ENCODE data around the gene UQCRQ.

Gene UQCRQ

DNA sequence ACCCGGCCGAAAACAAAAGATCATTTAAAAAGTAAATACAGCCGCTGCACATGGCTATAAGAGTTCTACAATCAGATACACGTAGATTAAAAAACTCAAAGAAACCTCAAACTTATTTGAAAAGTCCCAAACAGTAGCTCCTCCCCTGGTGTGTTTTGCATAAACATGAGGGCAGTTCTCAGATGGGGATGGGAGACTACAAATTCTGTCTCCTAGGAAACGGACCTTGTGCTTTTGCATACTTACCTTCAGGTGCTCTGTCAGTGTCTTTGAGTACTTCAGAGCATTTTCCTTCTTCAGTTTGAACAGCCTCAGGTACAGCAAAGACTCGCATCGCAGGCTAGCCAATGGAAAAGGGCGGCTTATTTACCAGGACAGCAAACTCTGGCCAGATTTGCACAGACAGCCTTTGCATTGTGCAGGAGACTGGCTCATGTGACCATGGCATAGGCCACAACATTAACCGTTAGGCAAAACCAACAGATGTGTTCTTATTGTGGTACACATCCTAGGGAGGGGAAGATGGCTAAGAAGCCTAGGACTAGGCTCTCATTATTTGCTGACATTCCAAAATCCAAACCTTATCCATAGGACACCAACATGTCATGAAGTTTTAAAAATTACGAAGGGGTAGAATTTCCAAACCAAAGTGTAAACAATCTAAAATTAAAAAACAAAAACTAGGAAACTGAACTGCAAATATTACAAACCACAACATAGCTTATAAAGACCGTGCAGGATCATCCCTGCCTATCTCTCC is 19.8 kb downstream of the UQCRQ start:
- Mint-ChIP-seq H3K36me3 (ENCODE audit: insufficient read depth) (peaks cover 86% of the 10 kb centered on the region), H3K4me1 (ENCODE audit: low read depth in 2 of 2) (no peaks in the 10 kb centered on the region), H3K4me3 (no peak overlapping the region), H3K9me3 (no peaks in the 10 kb centered on the region), H3K27ac (peak overlapping the region; percentile 35 to 77), H3K27me3 (no peaks in the 10 kb centered on the region)
- DNase-seq (no peak), ATAC-seq (replicated peaks) (no peak)

DNA sequence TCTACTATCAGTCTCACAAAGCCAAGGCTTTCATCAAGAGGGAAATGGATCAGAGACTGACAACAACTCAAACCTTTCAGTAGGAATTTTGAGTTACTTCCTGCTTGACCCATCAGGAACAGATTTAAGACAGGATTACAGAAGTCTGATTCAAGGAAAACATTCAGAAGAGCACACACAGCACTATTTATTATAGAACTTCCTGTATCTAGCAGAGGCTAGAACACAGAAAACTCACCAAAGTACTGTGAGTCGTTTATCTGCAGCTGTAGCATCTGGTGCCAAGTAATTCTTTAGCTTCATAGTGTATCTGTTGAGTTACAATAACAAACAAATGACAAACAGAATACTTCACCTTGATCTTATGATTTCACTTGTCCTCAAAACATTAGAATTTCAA is 20.8 kb downstream of the UQCRQ start:
- DNase-seq: no peak
- H3K27me3 Mint-ChIP-seq: no peaks in the 10 kb centered on the region
- no peak overlapping the region for H3K4me3 Mint-ChIP-seq
- H3K36me3 Mint-ChIP-seq (ENCODE audit: insufficient read depth): peaks cover 86% of the 10 kb centered on the region
- peak overlapping the region in 1 of 2 donors; percentile 77 for H3K27ac Mint-ChIP-seq
- ATAC-seq (replicated peaks): no peak
- no peaks in the 10 kb centered on the region for H3K9me3 Mint-ChIP-seq
- no peaks in the 10 kb centered on the region for H3K4me1 Mint-ChIP-seq (ENCODE audit: low read depth in 2 of 2)

DNA sequence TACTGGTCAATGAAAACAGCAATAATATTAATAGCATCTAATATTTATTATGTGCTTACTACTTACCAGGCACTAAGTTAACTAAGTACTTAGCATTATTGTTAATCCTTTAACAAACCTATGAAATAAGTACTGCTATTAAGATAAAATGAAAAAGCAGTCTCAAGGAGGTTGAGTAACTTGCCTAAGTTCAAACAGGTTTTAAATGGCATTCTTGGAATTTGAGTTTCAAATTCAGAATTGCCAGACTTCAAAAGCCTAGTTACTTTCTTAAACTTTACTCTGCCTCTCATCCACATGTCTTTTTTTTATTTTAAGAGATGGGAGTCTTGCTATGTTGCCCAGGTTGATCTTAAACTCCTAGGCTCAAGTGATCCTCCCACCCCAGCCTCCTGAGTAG is 23.1 kb downstream of the UQCRQ start:
- H3K9me3 Mint-ChIP-seq: no peaks in the 10 kb centered on the region
- H3K27me3 Mint-ChIP-seq: no peaks in the 10 kb centered on the region
- H3K4me1 Mint-ChIP-seq (ENCODE audit: low read depth in 2 of 2): peaks cover 0 to 3% of the 10 kb centered on the region in 2 donors
- ATAC-seq (replicated peaks) (no peak), DNase-seq (no peak)
- peaks cover 77% of the 10 kb centered on the region for H3K36me3 Mint-ChIP-seq (ENCODE audit: insufficient read depth)
- peak overlapping the region in 1 of 2 donors; percentile 46 for H3K27ac Mint-ChIP-seq
- no peak overlapping the region for H3K4me3 Mint-ChIP-seq

DNA sequence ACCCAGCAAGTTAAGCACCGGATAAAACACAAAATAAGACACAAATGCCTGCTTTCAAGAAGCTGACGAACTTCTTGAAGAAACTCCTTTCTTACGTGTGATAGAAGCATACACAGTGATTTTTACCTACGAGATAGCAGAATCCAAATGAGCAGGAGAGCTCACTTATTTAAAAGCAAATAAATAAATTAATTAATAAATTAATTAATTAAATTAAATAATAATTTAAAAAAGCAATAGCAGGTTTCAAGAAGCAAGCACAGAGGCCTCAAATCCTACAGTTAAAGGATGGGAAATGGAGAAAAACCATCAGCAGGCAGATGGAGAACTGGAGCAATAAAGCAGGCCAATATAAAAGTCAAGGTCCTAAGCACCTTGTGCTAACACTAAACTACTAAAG is 24.4 kb downstream of the UQCRQ start:
- no peak overlapping the region for H3K4me3 Mint-ChIP-seq
- H3K9me3 Mint-ChIP-seq: no peaks in the 10 kb centered on the region
- no peak overlapping the region for H3K27ac Mint-ChIP-seq
- DNase-seq (no peak), ATAC-seq (replicated peaks) (no peak)
- no peaks in the 10 kb centered on the region for H3K27me3 Mint-ChIP-seq
- H3K4me1 Mint-ChIP-seq (ENCODE audit: low read depth in 2 of 2): peaks cover 0 to 6% of the 10 kb centered on the region in 2 donors
- peaks cover 78% of the 10 kb centered on the region for H3K36me3 Mint-ChIP-seq (ENCODE audit: insufficient read depth)

DNA sequence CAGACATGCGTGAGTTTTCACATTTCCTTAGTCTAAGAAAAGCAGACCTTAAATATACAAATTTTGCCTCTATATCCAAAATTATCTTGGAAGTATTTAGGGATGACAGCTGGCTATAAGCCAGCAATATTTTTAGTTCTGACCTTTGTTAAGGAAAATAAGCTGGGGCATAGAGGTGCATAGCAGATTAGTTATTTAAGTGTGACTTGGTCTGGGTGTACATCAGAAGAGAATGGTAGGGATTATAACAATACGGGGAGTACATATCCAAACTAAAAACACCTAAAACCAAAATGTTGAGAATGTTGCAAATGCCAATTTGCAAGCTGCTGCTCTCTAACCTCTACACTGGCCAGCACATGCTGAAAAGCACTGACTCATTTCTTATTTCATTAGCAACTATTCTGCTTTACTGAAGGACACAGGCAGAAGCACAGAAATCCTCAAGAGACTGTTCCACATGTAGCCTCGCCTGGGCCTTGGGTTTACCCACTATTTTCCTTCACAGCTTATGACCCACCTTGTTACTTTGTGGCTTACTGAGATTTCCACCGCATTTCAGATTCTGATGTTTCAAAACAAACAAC is 29.4 kb downstream of the UQCRQ start:
- H3K27me3 Mint-ChIP-seq: no peaks in the 10 kb centered on the region
- H3K9me3 Mint-ChIP-seq: no peaks in the 10 kb centered on the region
- ATAC-seq (replicated peaks) (no peak), DNase-seq (no peak)
- peak overlapping the region; percentile 44 to 81 for H3K27ac Mint-ChIP-seq
- H3K4me1 Mint-ChIP-seq (ENCODE audit: low read depth in 2 of 2): peaks cover 0 to 11% of the 10 kb centered on the region in 2 donors
- H3K36me3 Mint-ChIP-seq (ENCODE audit: insufficient read depth): peaks cover 81% of the 10 kb centered on the region
- no peak overlapping the region for H3K4me3 Mint-ChIP-seq

DNA sequence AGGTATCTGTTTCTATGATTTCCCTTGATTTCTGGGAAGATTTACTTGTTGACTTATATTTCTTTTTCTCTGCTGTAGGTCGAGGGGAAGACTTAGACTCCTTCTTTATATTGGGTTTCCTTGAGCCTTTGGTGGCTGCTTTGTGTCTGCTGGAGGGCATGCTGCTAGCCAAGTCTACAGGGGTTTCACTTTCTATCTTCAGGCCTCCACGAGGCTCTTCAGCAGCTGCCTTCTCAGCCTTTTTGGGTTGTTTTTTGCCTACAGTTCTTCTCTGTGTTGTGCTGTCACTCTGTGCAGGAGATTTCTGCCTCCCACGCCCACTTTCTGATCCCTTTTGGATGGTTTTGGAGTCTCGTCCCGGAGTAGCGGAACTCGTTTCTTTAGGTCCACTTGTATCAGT is 30.2 kb downstream of the UQCRQ start:
- H3K27ac Mint-ChIP-seq: peak overlapping the region; percentile 44 to 81
- no peak for ATAC-seq (replicated peaks)

DNA sequence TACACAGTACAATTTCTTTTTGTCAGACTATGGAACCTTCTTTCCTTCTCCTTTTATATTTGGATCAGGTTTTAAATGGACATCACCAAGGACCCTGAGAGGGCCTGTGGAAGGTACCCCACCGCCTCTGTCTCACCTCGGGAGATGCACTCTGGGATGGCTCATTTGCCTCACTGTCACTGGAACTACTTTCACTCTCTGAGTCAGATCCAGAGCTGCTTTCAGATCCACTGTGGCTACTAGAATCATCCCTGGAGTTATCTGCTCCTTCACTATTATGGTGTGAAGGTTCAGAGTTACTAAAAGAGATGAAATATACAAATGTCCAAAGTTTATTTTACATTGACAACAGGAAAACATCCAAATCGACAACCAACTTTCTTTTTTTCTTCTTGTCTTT is 31.7 kb downstream of the UQCRQ start:
- Mint-ChIP-seq H3K4me1 (ENCODE audit: low read depth in 2 of 2) (peaks cover 0 to 9% of the 10 kb centered on the region in 2 donors), H3K4me3 (no peak overlapping the region), H3K27ac (no peak overlapping the region), H3K27me3 (no peaks in the 10 kb centered on the region), H3K36me3 (ENCODE audit: insufficient read depth) (peaks cover 73% of the 10 kb centered on the region), H3K9me3 (no peaks in the 10 kb centered on the region)
- DNase-seq (no peak), ATAC-seq (replicated peaks) (no peak)

More for the DNA sequence above, 30.2 kb downstream of the UQCRQ start:
- Mint-ChIP-seq H3K4me1 (ENCODE audit: low read depth in 2 of 2) (peaks cover 0 to 11% of the 10 kb centered on the region in 2 donors), H3K9me3 (no peaks in the 10 kb centered on the region), H3K36me3 (ENCODE audit: insufficient read depth) (peaks cover 82% of the 10 kb centered on the region), H3K27me3 (no peaks in the 10 kb centered on the region), H3K4me3 (no peak overlapping the region)
- DNase-seq: no peak

DNA sequence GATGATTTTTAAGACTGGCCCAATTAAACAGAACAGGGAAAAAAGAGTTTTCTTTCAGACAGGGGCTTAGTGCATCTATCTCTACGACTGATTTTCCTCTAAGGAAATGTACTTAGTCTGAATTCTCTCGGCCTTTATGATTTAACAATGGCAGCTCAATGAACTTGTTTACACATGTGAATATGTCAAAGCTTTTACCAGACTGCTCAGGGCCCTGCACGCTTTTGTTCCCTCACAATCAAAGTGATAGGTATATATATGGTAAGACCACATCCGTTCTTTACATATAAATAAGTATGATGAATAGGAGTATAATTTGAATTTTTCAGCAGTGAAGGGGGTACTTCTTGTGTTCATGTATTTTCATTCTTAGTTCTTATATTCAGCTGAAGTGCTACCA is 34.6 kb downstream of the UQCRQ start:
- H3K27me3 Mint-ChIP-seq: no peaks in the 10 kb centered on the region
- no peak for ATAC-seq (replicated peaks)
- no peaks in the 10 kb centered on the region for H3K9me3 Mint-ChIP-seq
- no peak for DNase-seq
- H3K4me3 Mint-ChIP-seq: no peak overlapping the region
- H3K4me1 Mint-ChIP-seq (ENCODE audit: low read depth in 2 of 2): peaks cover 0 to 15% of the 10 kb centered on the region in 2 donors
- peaks cover 71% of the 10 kb centered on the region for H3K36me3 Mint-ChIP-seq (ENCODE audit: insufficient read depth)
- H3K27ac Mint-ChIP-seq: no peak overlapping the region

DNA sequence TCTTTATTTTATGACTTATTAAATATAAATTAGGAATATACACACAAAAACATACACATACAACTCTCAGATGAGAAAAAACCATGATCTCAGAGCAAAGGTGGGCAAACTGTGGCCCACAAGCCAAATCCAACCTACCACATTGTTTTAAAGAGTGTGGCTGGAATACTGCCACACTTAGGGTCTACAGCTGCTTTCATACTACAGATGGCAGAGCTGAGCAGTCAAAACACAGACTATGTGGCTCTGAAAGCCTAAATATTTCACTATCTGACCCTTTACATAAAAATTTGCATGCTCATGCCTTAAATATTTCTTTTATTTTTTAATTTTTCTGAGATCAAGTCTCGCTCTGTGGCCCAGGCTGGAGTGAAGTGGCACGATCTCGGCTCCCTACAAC is 35.3 kb downstream of the UQCRQ start:
- Mint-ChIP-seq H3K4me3 (no peak overlapping the region), H3K27me3 (no peaks in the 10 kb centered on the region), H3K27ac (peak overlapping the region in 1 of 2 donors; percentile 46), H3K36me3 (ENCODE audit: insufficient read depth) (peaks cover 65% of the 10 kb centered on the region), H3K9me3 (no peaks in the 10 kb centered on the region), H3K4me1 (ENCODE audit: low read depth in 2 of 2) (peaks cover 0 to 17% of the 10 kb centered on the region in 2 donors)
- no peak for ATAC-seq (replicated peaks)
- no peak for DNase-seq

DNA sequence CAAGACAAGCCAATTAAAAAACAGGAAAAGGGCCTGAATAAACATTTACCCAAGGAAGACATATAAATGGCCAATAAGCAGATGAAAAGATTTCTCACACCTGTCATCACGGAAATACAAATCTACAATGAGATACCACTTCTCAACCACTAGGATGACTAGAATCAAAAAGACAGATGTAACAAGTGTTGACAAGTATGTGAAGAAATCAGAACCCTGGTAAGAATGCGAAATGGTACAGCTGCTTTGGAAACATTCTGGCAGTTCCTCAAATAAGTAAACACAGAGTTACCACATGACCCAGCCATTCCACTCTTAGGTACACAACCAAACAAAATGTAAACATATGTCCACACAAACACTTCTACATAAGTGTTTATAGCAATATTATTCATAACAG is 39.5 kb downstream of the UQCRQ start:
- H3K27me3 Mint-ChIP-seq: no peaks in the 10 kb centered on the region
- H3K4me1 Mint-ChIP-seq (ENCODE audit: low read depth in 2 of 2): peaks cover 5 to 31% of the 10 kb centered on the region in 2 donors
- DNase-seq: no peak
- H3K4me3 Mint-ChIP-seq: no peak overlapping the region
- peaks cover 38% of the 10 kb centered on the region for H3K36me3 Mint-ChIP-seq (ENCODE audit: insufficient read depth)
- no peak for ATAC-seq (replicated peaks)
- no peaks in the 10 kb centered on the region for H3K9me3 Mint-ChIP-seq
- H3K27ac Mint-ChIP-seq: peak overlapping the region in 1 of 2 donors; percentile 15

DNA sequence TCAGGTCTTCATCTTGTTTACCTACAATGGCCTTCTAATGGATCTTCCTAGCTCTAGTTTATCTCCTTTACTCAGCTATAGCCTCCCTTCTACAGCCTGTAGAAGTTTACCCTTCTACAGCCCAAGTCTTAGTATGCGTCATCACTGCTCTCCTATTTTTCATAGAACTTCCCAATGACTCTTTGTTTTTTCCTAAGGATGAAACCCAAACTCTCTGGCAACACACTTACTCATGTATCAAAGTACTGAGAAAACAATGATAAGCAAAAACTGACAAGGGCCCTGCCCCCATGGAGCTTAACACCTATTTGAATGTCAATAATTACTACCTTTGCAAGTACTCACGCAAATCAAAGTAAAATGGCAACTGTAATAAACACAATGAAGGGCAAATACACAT is 40.7 kb downstream of the UQCRQ start:
- DNase-seq (no peak), ATAC-seq (replicated peaks) (no peak)
- Mint-ChIP-seq H3K27ac (no peak overlapping the region), H3K9me3 (no peaks in the 10 kb centered on the region), H3K36me3 (ENCODE audit: insufficient read depth) (peaks cover 37% of the 10 kb centered on the region), H3K4me3 (no peak overlapping the region), H3K4me1 (ENCODE audit: low read depth in 2 of 2) (peaks cover 9 to 35% of the 10 kb centered on the region in 2 donors), H3K27me3 (no peaks in the 10 kb centered on the region)

DNA sequence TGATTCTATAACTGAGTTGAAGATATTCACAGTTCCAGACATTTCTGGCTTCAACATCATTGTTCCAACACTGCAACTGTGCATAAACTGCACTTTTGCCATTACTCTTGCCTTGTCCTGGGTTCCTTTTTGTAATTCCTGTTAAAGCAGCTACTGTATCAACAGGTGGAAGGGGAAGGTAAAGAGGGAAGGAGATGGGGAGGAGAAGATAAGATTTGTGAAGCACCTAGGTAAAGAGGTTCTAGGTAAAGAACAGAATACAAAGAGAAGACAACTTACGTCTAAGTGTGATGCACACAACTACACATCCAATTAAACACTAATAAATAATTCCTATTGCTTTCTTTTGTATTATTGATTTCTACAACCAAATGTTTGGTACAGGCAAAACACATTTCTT is 43.3 kb downstream of the UQCRQ start:
- peaks cover 9 to 31% of the 10 kb centered on the region in 2 donors for H3K4me1 Mint-ChIP-seq (ENCODE audit: low read depth in 2 of 2)
- no peak for DNase-seq
- H3K36me3 Mint-ChIP-seq (ENCODE audit: insufficient read depth): peaks cover 44% of the 10 kb centered on the region
- no peaks in the 10 kb centered on the region for H3K27me3 Mint-ChIP-seq
- H3K4me3 Mint-ChIP-seq: no peak overlapping the region
- no peak overlapping the region for H3K27ac Mint-ChIP-seq
- H3K9me3 Mint-ChIP-seq: no peaks in the 10 kb centered on the region
- ATAC-seq (replicated peaks): no peak

DNA sequence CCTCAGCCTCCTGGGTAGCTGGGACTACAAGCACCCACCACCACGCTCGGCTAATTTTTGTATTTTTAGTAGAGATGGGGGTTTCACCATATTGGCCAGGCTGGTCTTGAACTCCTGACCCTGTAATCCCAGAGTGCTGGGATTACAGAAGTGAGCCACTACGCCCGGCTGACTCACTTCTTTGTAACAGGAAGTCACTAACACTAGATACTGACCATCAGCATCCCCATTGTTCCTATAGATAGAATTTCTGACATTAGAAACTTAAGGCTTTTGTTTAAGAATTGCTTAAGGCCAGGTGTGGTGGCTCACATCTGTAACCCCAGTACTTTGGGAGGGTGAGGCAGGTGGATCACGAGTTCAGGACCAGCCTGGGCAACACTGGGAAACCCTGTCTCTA is 49.2 kb downstream of the UQCRQ start:
- H3K36me3 Mint-ChIP-seq (ENCODE audit: insufficient read depth): peaks cover 79% of the 10 kb centered on the region
- DNase-seq (no peak), ATAC-seq (replicated peaks) (no peak)
- H3K4me1 Mint-ChIP-seq (ENCODE audit: low read depth in 2 of 2): peaks cover 8 to 15% of the 10 kb centered on the region in 2 donors
- H3K27ac Mint-ChIP-seq: peak overlapping the region in 1 of 2 donors; percentile 68
- no peaks in the 10 kb centered on the region for H3K9me3 Mint-ChIP-seq
- H3K27me3 Mint-ChIP-seq: no peaks in the 10 kb centered on the region
- no peak overlapping the region for H3K4me3 Mint-ChIP-seq

DNA sequence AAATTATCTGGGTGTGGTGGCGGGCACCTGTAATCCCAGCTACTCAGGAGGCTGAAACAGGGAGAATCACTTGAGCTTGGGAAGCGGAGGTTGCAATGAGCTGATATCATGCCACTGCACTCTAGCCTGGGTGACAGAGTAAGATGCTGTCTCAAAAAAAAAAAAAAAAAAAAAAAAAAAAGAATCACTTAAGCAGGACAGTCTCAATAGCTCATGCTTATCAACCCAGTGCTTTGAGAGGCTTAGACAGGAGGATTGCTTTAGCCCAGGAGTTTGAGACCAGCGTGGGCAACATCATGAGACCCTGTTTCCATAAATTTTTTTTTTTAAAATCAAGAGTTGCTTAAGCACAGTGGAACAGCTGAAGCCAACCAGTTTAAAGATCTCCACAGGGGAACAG is 49.6 kb downstream of the UQCRQ start:
- Mint-ChIP-seq H3K27ac (peak overlapping the region; percentile 68), H3K4me3 (no peak overlapping the region), H3K9me3 (no peaks in the 10 kb centered on the region), H3K36me3 (ENCODE audit: insufficient read depth) (peaks cover 83% of the 10 kb centered on the region), H3K27me3 (no peaks in the 10 kb centered on the region), H3K4me1 (ENCODE audit: low read depth in 2 of 2) (peaks cover 5 to 11% of the 10 kb centered on the region in 2 donors)
- ATAC-seq (replicated peaks) (no peak), DNase-seq (no peak)
